ENCODE data around the gene PYGM.
A peak's percentile ranks its signal among the peaks of the same experiment; 100 is the strongest.

The PYGM gene

DNA sequence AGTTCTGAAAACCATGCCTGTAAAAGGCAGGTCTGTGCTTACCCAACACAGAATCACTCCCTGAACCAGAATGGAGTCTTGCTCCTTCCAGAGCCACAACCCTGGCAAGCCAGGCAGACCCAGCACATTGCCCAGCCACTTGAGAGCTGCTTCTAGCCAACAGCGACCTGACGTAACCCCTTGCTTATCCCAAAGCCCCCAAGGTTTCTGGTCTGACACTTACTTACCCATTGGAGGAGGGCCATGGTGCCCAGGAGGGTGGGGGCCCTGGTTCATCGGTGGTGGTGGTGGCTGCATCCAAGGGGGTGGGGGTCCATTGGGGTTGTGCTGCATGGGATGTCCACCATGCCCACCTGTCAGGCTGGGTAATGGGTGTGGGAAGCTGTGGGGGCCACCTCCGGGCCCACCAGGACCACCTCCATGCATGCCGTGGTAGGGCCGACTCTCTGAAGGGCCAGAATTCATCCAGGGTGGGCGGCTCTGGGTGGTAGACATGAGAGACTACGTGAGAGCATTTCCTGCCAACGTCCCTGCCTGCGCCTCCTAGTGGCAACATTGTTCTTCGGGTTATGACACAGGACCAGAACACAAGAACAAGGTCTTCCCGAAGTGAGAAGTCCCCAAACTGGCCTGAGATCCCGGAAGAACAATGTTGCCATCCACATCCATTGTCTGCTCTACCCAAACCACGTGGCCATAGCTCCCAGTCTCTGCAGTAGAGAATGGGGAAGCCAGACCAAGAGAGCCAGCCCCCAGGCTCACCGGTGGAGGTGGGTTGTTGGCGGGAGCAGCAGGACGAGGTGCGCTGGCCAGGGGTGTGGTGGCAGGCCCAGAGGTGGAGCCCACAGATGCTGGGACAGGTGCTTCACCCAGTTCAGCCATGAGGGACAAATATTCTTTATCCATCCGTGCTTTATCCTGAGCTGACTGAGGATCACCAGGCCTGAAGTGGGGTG, 7.8 kb upstream of the PYGM start:
- peak; percentile 70 for DNase-seq (ENCODE audit: low read depth)

GRCh38 chr11:64766881-64767280, 7.1 kb upstream of the PYGM start:
- DNase-seq (ENCODE audit: low read depth), result no peak

DNA sequence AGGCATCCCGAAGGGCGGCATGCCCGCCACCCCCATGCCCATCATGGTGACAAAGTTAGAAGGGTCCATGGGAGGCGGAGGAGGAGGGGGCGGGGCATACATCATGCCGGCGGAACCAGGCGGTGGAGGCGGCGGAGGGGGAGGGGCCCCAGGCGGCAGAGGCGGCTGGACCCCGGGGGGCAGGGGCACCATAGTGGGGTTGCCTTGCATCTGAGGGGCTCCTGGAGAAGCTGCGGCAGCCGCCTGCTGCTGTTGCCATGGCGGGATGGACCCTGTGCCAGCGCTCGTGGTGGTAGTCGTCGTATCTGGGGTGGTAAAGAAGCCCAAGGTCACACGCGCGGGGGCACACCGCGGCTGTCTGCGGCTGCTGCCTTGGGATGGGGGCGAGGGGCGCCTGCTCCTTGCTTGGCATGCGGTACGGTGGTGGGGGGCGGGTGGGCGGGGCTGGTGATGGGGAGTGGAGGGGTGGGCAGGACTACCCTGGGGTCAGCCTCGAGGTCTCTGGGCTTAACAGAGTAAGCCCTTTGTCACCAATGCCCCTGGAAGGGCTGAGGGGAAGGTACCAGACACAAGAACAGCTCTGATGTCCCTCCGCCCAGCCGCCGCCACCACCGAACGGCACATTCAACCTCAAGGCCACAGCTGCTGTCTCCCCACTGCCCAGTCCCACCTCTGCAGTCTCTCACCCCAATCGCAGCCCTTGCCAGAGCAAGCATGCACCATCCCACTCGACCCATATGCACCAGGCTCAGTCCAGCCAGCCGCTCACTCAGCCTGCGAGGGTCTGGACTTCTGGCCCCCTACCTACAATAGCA, 6.3 kb upstream of the PYGM start:
- no peak for DNase-seq (ENCODE audit: low read depth)

GRCh38 chr11:64765291-64765850, 5.6 kb upstream of the PYGM start:
- DNase-seq (ENCODE audit: low read depth), result no peak

DNA sequence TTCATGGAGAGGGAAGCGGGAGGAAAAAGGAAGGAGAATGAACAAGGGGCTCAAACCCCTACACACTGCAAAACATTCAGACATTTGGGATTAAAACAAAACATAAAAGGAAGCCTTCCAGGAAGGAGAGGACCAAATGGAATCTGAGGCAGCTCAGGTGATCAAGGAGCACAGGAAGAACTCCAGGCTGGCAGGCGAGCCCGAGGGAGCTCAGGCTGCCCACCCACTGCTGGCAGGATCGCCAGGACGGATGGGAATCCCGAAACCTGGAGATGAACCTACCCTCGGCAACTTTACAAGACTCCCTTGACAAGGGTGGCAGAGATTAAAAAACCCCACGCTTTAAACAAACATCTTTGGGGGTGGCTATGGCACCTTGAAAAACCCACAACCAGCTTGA, 5.0 kb upstream of the PYGM start:
- DNase-seq (ENCODE audit: low read depth), result no peak

DNA sequence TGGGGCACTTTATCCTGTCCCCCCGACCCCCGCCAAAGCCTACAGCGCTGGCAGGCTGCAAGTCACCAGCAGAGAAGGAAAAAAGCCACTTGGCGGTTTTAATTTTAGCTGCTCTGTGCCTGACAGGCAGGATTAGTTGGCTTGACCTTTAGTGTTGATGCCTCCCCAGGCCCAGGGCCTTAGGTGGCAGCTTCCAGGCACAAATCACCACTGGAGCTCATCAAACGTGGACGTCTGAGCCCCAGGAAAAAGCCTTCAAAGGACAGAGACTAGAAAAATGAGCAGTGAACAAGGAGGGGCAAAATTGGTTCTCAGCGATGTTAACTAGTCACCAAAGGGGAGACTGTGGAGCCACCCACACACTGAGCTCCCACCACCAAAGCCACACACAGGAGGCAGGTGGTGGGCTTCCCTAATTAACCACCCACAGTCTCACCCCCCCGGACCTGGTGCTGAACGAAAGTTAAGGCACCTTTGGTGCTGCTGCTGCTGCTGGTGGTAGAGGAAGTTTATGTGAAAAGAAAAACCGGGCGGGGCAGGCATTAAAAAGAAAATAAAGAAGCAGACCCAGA, 4.4 kb upstream of the PYGM start:
- no peak for DNase-seq (ENCODE audit: low read depth)

DNA sequence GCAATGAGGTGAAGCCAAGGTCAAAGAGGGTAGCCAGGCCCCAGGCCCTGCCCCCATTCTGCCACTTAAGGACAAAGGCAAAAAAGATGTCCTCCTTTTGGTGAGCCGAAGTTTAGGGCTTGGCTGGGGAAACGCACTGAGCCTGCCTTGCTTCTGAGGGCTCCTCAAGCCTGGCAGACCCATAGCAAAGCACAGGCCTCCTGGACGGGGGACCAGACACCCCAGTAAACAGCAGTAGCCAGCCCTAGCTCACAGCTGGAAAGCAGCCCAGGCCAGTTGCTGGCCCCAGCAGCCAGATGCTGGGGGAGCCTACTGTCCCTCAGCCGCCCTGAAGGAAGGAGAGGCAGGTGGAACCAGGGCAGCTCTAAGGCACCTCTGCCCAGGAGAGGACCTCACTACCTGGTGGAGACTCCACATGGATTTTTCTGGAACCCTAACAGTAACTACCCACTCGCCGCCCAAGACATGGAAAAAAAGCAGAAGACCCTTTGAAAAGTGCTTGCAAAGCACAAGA, 3.8 kb upstream of the PYGM start:
- no peak for DNase-seq (ENCODE audit: low read depth)

DNA sequence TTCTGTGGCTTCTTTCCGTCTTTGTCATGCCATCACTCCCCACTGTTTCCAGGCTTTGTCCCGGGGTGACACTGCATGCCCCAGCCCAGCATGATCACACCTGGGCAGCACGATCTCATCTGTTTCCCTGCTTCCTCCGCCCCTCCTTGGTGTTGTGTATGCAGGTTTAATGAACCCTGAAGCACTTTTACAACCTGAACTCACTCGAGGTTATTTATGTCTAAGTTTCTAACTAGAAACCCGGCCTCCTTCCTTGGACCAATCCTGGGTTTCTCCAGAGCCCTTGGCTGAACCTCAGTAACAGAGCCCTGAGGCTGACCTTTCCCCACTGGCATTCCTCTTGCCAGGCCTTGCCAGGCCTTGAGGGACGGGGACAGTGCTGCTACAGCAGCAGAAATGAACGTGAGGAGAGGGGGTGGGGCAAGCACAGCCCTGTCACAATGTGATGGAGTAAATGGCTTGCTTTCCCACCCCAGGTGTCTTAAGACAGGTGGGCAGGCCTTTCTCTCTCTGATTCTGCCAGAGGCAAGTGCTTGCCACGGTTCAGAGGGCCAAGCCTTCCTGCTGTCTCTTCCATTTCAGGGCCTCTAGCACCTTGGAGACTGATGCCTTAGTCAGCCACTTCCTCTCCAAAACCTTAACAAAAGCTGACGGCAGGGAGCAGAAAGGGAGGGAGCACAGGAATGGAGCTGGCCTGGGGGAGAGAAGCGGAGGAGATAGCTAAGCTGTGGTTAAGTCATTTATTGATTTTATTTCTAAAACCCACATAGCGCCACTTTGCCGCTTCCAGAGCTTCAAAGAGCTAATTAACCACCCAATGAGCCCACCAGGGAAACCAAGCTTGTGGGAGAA, 3.1 kb upstream of the PYGM start:
- no peak for DNase-seq (ENCODE audit: low read depth)

DNA sequence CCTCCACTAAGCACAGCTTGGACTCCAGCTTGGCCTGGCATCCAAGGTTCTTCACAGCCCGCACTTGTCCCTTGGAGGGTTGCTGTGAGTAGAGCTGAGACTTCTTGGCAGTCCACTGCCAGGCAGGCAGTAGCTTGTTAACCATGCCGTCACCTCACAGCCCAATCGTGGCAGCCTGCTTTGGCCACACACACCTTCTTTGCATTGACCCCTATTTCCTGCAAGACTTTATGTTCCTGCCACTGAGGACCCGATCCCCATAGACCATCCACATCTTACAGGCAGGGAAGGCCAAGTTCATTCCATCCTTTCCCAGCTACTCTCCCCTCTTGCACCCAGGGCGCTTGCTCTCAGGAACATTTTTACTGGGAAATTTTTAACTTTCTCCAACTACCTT, 2.5 kb upstream of the PYGM start:
- DNase-seq (ENCODE audit: low read depth), result no peak

DNA sequence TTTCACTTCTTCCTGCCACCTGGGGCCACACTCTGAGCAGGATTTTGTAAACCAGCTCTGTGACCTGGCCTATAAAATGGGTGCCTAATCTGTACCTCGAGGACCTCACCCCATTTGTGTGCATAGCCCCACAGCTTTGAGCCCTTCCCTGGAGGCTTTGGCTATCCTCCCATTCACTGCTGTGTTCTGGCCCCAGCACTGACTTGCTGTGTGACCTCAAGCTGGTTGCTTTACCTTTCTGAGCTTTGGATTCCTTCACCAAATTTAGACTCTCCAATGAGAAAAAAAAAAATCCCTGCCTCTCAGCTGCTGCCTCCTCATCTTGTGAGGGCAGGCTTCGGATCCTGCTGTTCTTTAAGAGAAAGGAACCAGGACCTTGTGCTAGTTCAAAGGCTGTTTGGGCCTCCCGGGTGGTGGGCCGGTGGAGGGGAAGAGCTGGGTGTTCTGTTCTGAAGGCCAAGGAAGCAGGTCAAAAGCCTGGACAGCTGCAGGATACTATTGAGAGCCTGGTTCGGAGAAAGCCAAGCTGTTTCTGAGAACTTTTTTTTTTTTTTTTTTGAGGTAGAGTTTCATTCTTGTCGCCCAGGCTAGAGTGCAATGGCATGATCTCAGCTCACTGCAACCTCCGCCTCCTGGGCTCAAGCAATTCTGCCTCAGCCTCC, 1.1 kb upstream of the PYGM start:
- DNase-seq (ENCODE audit: low read depth), result no peak

GRCh38 chr11:64759131-64759721, 548 bp downstream of the PYGM start:
- no peak for DNase-seq (ENCODE audit: low read depth)

GRCh38 chr11:64758330-64759079, 1.3 kb downstream of the PYGM start:
- no peak for DNase-seq (ENCODE audit: low read depth)

GRCh38 chr11:64757549-64758329, 2.0 kb downstream of the PYGM start:
- no peak for DNase-seq (ENCODE audit: low read depth)

- DNase-seq (ENCODE audit: low read depth), result no peak
Measured at GRCh38 chr11:64755681-64756361, 4.0 kb downstream of the PYGM start.

GRCh38 chr11:64754919-64755662, 4.7 kb downstream of the PYGM start:
- no peak for DNase-seq (ENCODE audit: low read depth)

DNA sequence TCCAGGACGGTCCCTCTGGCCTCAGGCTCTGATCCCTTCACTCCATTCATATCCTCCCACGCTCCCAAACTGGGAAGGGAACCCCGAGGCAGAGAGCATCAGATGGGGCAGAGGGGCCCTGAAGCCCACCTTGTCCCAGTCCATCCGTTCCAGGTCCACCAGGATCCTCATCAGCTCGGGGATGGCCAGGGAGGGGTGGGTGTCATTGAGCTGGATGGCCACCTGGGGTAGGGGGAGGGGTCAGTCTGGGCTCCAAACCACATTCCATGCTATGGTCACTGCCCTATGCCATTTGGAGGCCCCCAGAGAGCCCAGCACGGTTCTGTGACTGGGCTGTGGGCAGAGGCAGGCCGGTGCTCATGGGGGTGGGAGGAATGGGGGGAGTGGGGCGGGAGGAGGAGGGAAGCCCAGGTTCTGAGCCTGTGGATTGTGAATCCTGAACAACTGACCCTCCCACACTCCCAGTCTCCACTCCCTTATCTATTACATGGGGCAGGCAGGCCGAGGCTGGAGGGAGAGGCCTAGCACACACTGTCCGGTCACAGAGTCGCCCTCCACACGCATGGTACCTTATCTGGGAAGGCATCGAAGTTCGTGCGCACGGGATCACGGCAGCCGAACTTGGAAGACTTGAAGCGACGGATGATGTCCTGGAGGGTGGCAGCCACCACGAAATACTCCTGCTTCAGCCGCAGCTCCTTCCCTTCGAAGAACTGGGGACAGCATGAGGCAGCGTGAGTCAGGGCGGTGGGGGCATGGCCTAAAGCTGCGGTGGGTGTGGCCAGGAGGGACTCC, 5.5 kb downstream of the PYGM start:
- DNase-seq (ENCODE audit: low read depth), result no peak
